Ishikawa (cell line): ENCODE results near the gene NTM.

Source experiments
- CEBPB ChIP-seq: IDR thresholded peaks from 2 replicates; pipeline ENCODE4 v1.6.1; 2012
- CREB1 ChIP-seq: IDR thresholded peaks from 2 replicates; pipeline ENCODE4 v1.6.1; 2012; ENCODE audit warnings: low read depth
- EGR1 ChIP-seq: IDR thresholded peaks from 2 replicates; pipeline ENCODE4 v1.6.1; 2012
- EP300 ChIP-seq: IDR thresholded peaks from 2 replicates; pipeline ENCODE4 v1.6.1; 2012; ENCODE audit warnings: borderline replicate concordance
- FOXM1 ChIP-seq: IDR thresholded peaks from 2 replicates; pipeline ENCODE4 v1.6.1; 2012; ENCODE audit warnings: low read depth, borderline replicate concordance
- NFIC ChIP-seq: IDR thresholded peaks from 2 replicates; pipeline ENCODE4 v1.6.1; 2012
- RAD21 ChIP-seq: IDR thresholded peaks from 2 replicates; pipeline ENCODE4 v1.6.1; 2012; ENCODE audit warnings: low read depth
- TAF1 ChIP-seq: IDR thresholded peaks from 2 replicates; pipeline ENCODE4 v1.6.1; 2012; ENCODE audit warnings: low read depth, mild to moderate bottlenecking
- TCF12 ChIP-seq: IDR thresholded peaks from 2 replicates; pipeline ENCODE4 v1.6.1; 2012; ENCODE audit warnings: low read depth
- TEAD4 ChIP-seq: IDR thresholded peaks from 2 replicates; pipeline ENCODE4 v1.6.1; 2012
- YY1 ChIP-seq: IDR thresholded peaks from 2 replicates; pipeline ENCODE4 v1.6.1; 2012; ENCODE audit warnings: low read depth
- ZBTB7A ChIP-seq: IDR thresholded peaks from 2 replicates; pipeline ENCODE4 v1.6.1; 2012; ENCODE audit warnings: low read depth
- TF ChIP-seq, protein P1 (sequence below): IDR thresholded peaks from 2 replicates; pipeline ENCODE4 v1.6.1; 2012
- TF ChIP-seq, protein P2 (sequence below): IDR thresholded peaks from 2 replicates; pipeline ENCODE4 v1.6.1; 2012; ENCODE audit warnings: low read depth, mild to moderate bottlenecking
- TF ChIP-seq, protein P3 (sequence below): IDR thresholded peaks from 2 replicates; pipeline ENCODE4 v1.6.1; 2012

NTM gene

DNA sequence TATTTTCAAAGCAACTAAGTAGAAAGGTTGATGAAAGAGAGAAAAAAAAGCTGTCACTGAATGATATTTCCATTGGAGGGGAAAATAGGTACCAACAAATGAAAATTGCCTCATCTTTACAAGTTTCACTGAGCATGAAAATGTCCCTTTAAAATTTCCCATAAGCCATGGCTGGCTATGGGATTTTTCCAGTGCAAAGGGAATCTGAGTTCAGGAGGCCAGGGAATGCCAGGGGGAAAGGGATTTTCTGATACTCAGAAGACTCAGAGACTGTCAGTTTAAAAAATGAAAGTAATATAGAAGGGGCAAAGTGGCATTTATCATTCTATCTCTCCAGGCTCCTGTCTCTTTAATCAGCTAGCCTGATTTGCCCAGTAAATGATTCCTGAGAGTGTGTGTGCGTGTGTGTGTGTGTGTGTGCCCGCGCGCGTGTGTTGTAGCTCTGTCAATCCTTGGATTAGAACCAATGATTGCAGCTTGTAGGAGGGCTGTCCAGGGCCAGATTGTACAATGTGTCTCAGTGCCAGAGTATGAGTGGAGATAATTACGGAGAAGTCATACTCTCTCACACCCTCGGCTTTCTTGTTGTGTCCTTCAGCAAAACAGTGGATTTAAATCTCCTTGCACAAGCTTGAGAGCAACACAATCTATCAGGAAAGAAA, at the start of gene NTM:
NTM (plus strand) TSS at position 526 of the 662 bp plus-strand sequence.
- TF ChIP-seq RAD21 (no peak), TCF12 (no peak), NFIC (no peak), FOXM1 (no peak), EGR1 (no peak), ZBTB7A (no peak), CEBPB (no peak), TEAD4 (no peak), TAF1 (no peak), YY1 (no peak), EP300 (no peak)
- TF ChIP-seq, protein P1, sequence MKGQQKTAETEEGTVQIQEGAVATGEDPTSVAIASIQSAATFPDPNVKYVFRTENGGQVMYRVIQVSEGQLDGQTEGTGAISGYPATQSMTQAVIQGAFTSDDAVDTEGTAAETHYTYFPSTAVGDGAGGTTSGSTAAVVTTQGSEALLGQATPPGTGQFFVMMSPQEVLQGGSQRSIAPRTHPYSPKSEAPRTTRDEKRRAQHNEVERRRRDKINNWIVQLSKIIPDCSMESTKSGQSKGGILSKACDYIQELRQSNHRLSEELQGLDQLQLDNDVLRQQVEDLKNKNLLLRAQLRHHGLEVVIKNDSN: no peak
- TF ChIP-seq, protein P2, sequence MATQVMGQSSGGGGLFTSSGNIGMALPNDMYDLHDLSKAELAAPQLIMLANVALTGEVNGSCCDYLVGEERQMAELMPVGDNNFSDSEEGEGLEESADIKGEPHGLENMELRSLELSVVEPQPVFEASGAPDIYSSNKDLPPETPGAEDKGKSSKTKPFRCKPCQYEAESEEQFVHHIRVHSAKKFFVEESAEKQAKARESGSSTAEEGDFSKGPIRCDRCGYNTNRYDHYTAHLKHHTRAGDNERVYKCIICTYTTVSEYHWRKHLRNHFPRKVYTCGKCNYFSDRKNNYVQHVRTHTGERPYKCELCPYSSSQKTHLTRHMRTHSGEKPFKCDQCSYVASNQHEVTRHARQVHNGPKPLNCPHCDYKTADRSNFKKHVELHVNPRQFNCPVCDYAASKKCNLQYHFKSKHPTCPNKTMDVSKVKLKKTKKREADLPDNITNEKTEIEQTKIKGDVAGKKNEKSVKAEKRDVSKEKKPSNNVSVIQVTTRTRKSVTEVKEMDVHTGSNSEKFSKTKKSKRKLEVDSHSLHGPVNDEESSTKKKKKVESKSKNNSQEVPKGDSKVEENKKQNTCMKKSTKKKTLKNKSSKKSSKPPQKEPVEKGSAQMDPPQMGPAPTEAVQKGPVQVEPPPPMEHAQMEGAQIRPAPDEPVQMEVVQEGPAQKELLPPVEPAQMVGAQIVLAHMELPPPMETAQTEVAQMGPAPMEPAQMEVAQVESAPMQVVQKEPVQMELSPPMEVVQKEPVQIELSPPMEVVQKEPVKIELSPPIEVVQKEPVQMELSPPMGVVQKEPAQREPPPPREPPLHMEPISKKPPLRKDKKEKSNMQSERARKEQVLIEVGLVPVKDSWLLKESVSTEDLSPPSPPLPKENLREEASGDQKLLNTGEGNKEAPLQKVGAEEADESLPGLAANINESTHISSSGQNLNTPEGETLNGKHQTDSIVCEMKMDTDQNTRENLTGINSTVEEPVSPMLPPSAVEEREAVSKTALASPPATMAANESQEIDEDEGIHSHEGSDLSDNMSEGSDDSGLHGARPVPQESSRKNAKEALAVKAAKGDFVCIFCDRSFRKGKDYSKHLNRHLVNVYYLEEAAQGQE: no peak
- TF ChIP-seq, protein P3, sequence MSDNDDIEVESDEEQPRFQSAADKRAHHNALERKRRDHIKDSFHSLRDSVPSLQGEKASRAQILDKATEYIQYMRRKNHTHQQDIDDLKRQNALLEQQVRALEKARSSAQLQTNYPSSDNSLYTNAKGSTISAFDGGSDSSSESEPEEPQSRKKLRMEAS: no peak

DNA sequence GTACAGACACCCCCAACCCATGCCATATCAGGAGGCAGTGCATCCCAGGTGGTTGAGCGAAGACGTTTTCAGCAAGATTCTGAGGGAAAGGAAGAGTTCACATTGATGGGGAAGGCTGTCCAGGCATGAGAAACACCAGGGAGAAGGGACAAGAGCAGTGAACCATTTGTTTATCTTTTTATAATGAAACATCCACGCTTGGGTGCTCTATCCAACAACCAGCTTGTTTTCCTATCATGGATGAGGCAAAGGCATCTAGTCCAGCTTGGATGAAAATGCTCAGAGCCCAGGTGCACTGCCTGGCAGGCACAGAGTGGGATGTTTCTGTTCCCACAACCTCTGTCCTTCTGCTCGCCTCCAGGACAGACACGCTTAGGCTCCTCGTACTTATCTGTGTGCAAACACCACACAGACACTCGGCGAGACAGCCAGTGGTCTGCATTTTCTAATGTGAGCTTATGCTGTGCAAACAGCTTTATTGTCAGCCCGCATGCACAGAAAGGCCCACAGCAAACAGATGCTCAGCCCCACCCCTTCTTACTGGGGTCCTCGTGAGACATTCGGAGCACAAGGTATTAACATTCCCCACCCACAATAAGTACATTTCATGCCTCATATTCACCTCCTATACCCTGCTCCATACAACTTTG, 45.4 kb upstream of the NTM start:
- TF ChIP-seq CREB1: no peak
- TF ChIP-seq, protein P2: no peak
- no peak for TF ChIP-seq NFIC
- TF ChIP-seq, protein P1: no peak
- TF ChIP-seq TCF12: no peak
- no peak for TF ChIP-seq EP300
- no peak for TF ChIP-seq ZBTB7A
- TF ChIP-seq, protein P3: no peak
- TF ChIP-seq CEBPB: no peak
- TF ChIP-seq YY1: no peak
- TF ChIP-seq TAF1: no peak
- no peak for TF ChIP-seq RAD21
- TF ChIP-seq FOXM1: no peak

DNA sequence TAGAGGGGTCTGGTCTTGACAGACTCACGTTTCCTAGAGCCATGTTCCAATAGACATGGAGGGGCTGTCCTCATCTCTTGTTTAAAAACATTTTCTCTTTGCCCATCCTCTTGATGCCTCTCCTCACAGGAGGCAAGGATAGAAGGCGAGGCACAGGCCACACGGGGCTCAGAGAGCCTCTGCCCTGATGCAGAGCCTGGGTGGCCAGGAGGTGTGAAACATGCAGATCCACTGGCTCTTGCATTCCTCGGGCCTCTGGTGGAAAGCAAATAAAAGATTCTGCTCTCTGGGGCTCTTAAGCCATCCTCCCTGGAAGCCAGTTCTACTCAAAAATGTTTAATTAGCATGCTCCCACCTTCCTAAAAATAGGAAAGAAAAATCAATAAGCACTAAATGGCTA, 43.6 kb upstream of the NTM start:
- TF ChIP-seq YY1 (no peak), NFIC (no peak), CREB1 (no peak)
- TF ChIP-seq, protein P3: no peak

DNA sequence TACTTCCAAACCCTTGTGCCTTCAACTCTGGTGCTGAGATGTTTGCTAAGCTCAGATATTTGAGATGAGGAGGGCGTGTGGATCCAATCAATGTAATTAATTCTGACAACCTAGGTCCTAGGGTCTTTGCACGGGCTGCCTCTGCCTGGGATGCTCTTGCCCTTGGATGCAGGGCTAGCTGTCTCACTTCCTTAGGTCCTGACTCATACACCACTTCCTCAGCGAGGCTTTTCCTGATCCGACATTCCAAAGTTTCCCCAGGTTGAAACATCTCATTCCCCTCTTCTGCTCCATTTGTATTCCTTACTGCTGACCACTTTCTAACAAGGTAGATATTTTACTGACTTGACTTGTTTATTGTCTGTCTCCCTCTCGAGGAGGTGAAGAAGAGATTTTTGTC, 43.0 kb upstream of the NTM start:
- no peak for TF ChIP-seq NFIC
- TF ChIP-seq, protein P1: no peak
- no peak for TF ChIP-seq TCF12
- no peak for TF ChIP-seq YY1
- no peak for TF ChIP-seq EP300
- no peak for TF ChIP-seq CEBPB
- no peak for TF ChIP-seq RAD21
- TF ChIP-seq TAF1: no peak
- no peak for TF ChIP-seq CREB1
- TF ChIP-seq, protein P2: no peak
- TF ChIP-seq, protein P3: no peak
- no peak for TF ChIP-seq TEAD4
- TF ChIP-seq EGR1: no peak
- no peak for TF ChIP-seq FOXM1
- no peak for TF ChIP-seq ZBTB7A
